Lower leg skin (tissue), 3 donors: ENCODE results near the gene CREBRF.

Experiments
- CTCF ChIP-seq, 3 donors: fragments of 450-650 bp; IDR thresholded peaks; one replicate each; pipeline ENCODE4 v1.5.1; 2016; ENCODE audit warnings: antibody characterized with exemption in 3 of 3, mild to moderate bottlenecking in 3 of 3, moderate library complexity in 2 of 3
- POLR2A ChIP-seq, 2 donors: fragments of 450-650 bp; IDR thresholded peaks; one replicate each; pipeline ENCODE4 v1.6.1; 2016 to 2017; ENCODE audit warnings: antibody characterized with exemption in 2 of 2, mild to moderate bottlenecking in 1 of 2, moderate library complexity in 1 of 2

- no peak for TF ChIP-seq POLR2A (IDR thresholded peaks at IDR 0.05)
- TF ChIP-seq CTCF (IDR thresholded peaks at IDR 0.05): no peak
These were observed 47.3 kb downstream of the CREBRF start for GRCh38 chr5:173103411-173103810.
